CD14-positive monocyte (primary cell): ENCODE results near the gene CLCN2. TPM values are rescaled to one million over a fixed set of nuclear protein-coding genes. Genes with fewer than 3 reads are reported as not detected.

Experiments used
- DNase-seq, 3 donors: peaks; one replicate each; pipeline ENCODE4 v3.0.0-alpha.2; 2011 to 2022
- H2AFZ ChIP-seq: 2 replicates; pipeline ENCODE4 v1.6.0; 2012; ENCODE audit warnings: mild to moderate bottlenecking, low read depth, low read length, inconsistent platforms; ENCODE audit not compliant: insufficient read depth, poor library complexity, severe bottlenecking
- H3K27ac ChIP-seq, 2 donors: 1 replicate in 1 of 2; 2 replicates in 1 of 2; pipeline ENCODE4 v1.5.1; 2012 to 2013; ENCODE audit warnings: low read length in 2 of 2, control low read depth in 1 of 2, inconsistent platforms in 1 of 2, low read depth in 1 of 2, mild to moderate bottlenecking in 1 of 2
- H3K27me3 ChIP-seq, 2 donors: one replicate each; pipeline versions ENCODE4 v1.6.0 to v1.6.1; 2011 to 2013; ENCODE audit warnings: low read length in 2 of 2; ENCODE audit not compliant: control insufficient read depth in 2 of 2, insufficient read depth in 2 of 2
- H3K36me3 ChIP-seq, 2 donors: replicated peaks in 1 of 2; 1 replicate in 1 of 2; 2 replicates in 1 of 2; pipeline versions ENCODE4 v1.5.1 to v1.6.1; 2012 to 2013; ENCODE audit warnings: low read length in 2 of 2, control low read depth in 1 of 2, inconsistent platforms in 1 of 2, mild to moderate bottlenecking in 1 of 2; ENCODE audit not compliant: insufficient read depth in 2 of 2, control insufficient read depth in 1 of 2
- H3K4me1 ChIP-seq, 2 donors: 1 replicate in 1 of 2; 2 replicates in 1 of 2; pipeline versions ENCODE4 v1.5.1 to v1.6.1; 2012 to 2013; ENCODE audit warnings: low read length in 2 of 2, control low read depth in 1 of 2, inconsistent platforms in 1 of 2, mild to moderate bottlenecking in 1 of 2, moderate library complexity in 1 of 2; ENCODE audit not compliant: insufficient read depth in 2 of 2, control insufficient read depth in 1 of 2
- H3K4me2 ChIP-seq: replicated peaks from 2 replicates; pipeline ENCODE3; 2012; ENCODE audit warnings: low read length, moderate library complexity, mild to moderate bottlenecking; ENCODE audit not compliant: poor library complexity, severe bottlenecking; ENCODE audit errors: extremely low read depth
- H3K4me3 ChIP-seq, 3 experiments: fragments of 200-600 bp in 1 of 3; sonication (generic) in 1 of 3; replicated peaks in 1 of 3; 1 replicate in 2 of 3; 2 replicates in 1 of 3; pipeline ENCODE4 v1.5.1; 2011 to 2013; ENCODE audit warnings: low read length in 3 of 3, mild to moderate bottlenecking in 3 of 3, control low read depth in 2 of 3, low read depth in 2 of 3, inconsistent platforms in 1 of 3, moderate library complexity in 1 of 3
- H3K79me2 ChIP-seq: 2 replicates; pipeline ENCODE4 v1.6.0; 2012; ENCODE audit warnings: mild to moderate bottlenecking, control low read depth, inconsistent platforms, low read length, moderate library complexity; ENCODE audit not compliant: insufficient read depth
- H3K9ac ChIP-seq: 2 replicates; pipeline ENCODE4 v1.6.0; 2017; ENCODE audit warnings: low read length, mild to moderate bottlenecking; ENCODE audit not compliant: insufficient read depth, poor library complexity, severe bottlenecking
- H3K9me3 ChIP-seq, 2 donors: replicated peaks in 1 of 2; 1 replicate in 1 of 2; 2 replicates in 1 of 2; pipeline versions ENCODE4 v1.5.1 to v1.6.1; 2012 to 2013; ENCODE audit warnings: low read length in 2 of 2, control low read depth in 1 of 2; ENCODE audit not compliant: control insufficient read depth in 1 of 2, insufficient read depth in 1 of 2
- H4K20me1 ChIP-seq: 2 replicates; pipeline ENCODE4 v1.6.0; 2012; ENCODE audit warnings: mild to moderate bottlenecking, low read length, control low read depth, moderate library complexity; ENCODE audit not compliant: insufficient read depth
- H3K27ac Mint-ChIP-seq, 7 donors: one replicate each; pipeline ENCODE4 v1.8.0; 2020; ENCODE audit warnings: mild to moderate bottlenecking in 7 of 7, mixed read lengths in 7 of 7, moderate library complexity in 6 of 7, inconsistent platforms in 2 of 7
- H3K27me3 Mint-ChIP-seq, 3 donors: one replicate each; pipeline ENCODE4 v1.8.0; 2021 to 2022; ENCODE audit warnings: low read depth in 3 of 3, mild to moderate bottlenecking in 3 of 3, mixed read lengths in 3 of 3, moderate library complexity in 3 of 3, inconsistent platforms in 1 of 3
- H3K36me3 Mint-ChIP-seq, 2 donors: one replicate each; pipeline ENCODE4 v1.8.0; 2020; ENCODE audit warnings: mixed read lengths in 2 of 2, inconsistent platforms in 1 of 2, mild to moderate bottlenecking in 1 of 2
- H3K4me1 Mint-ChIP-seq: one replicate; pipeline ENCODE4 v1.8.0; 2020; ENCODE audit warnings: mild to moderate bottlenecking, mixed read lengths
- H3K4me3 Mint-ChIP-seq, 2 donors: one replicate each; pipeline ENCODE4 v1.8.0; 2020; ENCODE audit warnings: mild to moderate bottlenecking in 2 of 2, mixed read lengths in 2 of 2, moderate library complexity in 1 of 2
- H3K9me3 Mint-ChIP-seq, 7 donors: one replicate each; pipeline ENCODE4 v1.8.0; 2020 to 2022; ENCODE audit warnings: mixed read lengths in 7 of 7, mild to moderate bottlenecking in 6 of 7, moderate library complexity in 6 of 7, inconsistent platforms in 2 of 7
- WGBS: methylation state at CpG from one replicate; pipeline ENCODE4 v1.1.5; 2013; ENCODE audit warnings: missing lambda C conversion rate; ENCODE audit not compliant: insufficient coverage; 5-methylcytosine and 5-hydroxymethylcytosine counted together
- intact Hi-C, 2 donors: fragments of 100-400 bp; cut with micrococcal nuclease; formaldehyde crosslinking; loops; one replicate each; pipeline versions ENCODE4 v1.15.0 to v1.15.1; 2023
- polyA plus RNA-seq, 3 donors: library from polyadenylated mRNA; depleted of rRNA in 1 of 3; unstranded in 2 of 3; stranded (reverse) in 1 of 3; fragments of 300-500 nt in 2 of 3; fragments of >200 nt in 1 of 3; fragmentation: Illumina TruSeq in 2 of 3; gene quantifications; 1 replicate in 2 of 3; 2 replicates in 1 of 3; pipeline ENCODE4 v1.2.3, GENCODE V29; 2012 to 2021
- TF ChIP-seq, protein P1 (sequence below): fragments of 200-600 bp; IDR thresholded peaks from one replicate; pipeline ENCODE4 v1.8.0; 2022; ENCODE audit warnings: antibody characterized with exemption, mild to moderate bottlenecking

CLCN2 gene
- polyA plus RNA-seq, 3 donors = 0.16 to 2.7 TPM; not detected in 1

DNA sequence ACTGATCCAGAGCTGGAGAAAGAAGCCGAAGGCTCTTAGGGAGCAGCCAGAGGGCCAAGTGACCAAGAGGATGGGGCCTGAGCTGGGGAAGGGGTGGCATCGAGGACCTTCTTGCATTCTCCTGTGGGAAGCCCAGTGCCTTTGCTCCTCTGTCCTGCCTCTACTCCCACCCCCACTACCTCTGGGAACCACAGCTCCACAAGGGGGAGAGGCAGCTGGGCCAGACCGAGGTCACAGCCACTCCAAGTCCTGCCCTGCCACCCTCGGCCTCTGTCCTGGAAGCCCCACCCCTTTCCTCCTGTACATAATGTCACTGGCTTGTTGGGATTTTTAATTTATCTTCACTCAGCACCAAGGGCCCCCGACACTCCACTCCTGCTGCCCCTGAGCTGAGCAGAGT lies 28.0 kb upstream of the CLCN2 start:
- Histone ChIP-seq H3K27me3 (peaks cover 0 to 10% of the 10 kb centered on the region in 2 donors), H3K4me3 (no peak overlapping the region), H3K9ac (no peak overlapping the region), H3K36me3 (no peaks in the 10 kb centered on the region), H3K79me2 (no peaks in the 10 kb centered on the region), H2AFZ (no peak overlapping the region), H3K4me2 (no peak overlapping the region), H3K4me1 (no peaks in the 10 kb centered on the region), H3K9me3 (no peaks in the 10 kb centered on the region), H4K20me1 (no peaks in the 10 kb centered on the region), H3K27ac (no peak overlapping the region)
- no peak for DNase-seq
- H3K27ac Mint-ChIP-seq = no peak overlapping the region
- no CpG with 5 or more reads among the region's 5 CpGs for WGBS
- no peaks in the 10 kb centered on the region for H3K36me3 Mint-ChIP-seq
- peaks cover 2% of the 10 kb centered on the region for H3K4me1 Mint-ChIP-seq
- peaks cover 0 to 1% (median 0%) of the 10 kb centered on the region in 7 donors for H3K9me3 Mint-ChIP-seq
- no peak overlapping the region for H3K4me3 Mint-ChIP-seq
- TF ChIP-seq, protein P1, sequence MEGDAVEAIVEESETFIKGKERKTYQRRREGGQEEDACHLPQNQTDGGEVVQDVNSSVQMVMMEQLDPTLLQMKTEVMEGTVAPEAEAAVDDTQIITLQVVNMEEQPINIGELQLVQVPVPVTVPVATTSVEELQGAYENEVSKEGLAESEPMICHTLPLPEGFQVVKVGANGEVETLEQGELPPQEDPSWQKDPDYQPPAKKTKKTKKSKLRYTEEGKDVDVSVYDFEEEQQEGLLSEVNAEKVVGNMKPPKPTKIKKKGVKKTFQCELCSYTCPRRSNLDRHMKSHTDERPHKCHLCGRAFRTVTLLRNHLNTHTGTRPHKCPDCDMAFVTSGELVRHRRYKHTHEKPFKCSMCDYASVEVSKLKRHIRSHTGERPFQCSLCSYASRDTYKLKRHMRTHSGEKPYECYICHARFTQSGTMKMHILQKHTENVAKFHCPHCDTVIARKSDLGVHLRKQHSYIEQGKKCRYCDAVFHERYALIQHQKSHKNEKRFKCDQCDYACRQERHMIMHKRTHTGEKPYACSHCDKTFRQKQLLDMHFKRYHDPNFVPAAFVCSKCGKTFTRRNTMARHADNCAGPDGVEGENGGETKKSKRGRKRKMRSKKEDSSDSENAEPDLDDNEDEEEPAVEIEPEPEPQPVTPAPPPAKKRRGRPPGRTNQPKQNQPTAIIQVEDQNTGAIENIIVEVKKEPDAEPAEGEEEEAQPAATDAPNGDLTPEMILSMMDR = no peak
- intact Hi-C loops = no loop called here
- H3K27me3 Mint-ChIP-seq = peaks cover 15 to 32% (median 21%) of the 10 kb centered on the region in 3 donors

DNA sequence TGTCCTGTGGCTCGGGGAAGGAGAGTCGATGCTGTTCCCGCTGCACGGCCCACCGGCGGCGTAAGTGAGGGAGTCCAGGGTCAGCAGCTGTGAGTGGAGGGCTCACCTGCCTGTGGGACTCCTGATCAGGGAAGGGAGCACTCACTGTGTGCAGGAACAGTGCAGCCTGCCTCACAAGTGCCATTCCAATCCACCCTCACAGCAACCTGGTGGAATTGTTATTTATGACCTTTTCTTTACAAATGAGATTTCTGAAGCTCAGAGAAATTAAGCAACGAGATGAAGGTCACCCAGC lies 27.5 kb upstream of the CLCN2 start:
- Histone ChIP-seq H4K20me1 (no peaks in the 10 kb centered on the region), H3K4me2 (no peak overlapping the region), H3K9ac (no peak overlapping the region), H3K27me3 (peaks cover 0 to 10% of the 10 kb centered on the region in 2 donors), H3K27ac (no peak overlapping the region), H3K9me3 (no peaks in the 10 kb centered on the region), H3K4me1 (no peaks in the 10 kb centered on the region), H2AFZ (no peak overlapping the region), H3K36me3 (no peaks in the 10 kb centered on the region), H3K79me2 (no peaks in the 10 kb centered on the region), H3K4me3 (no peak overlapping the region)
- Mint-ChIP-seq H3K36me3 (no peaks in the 10 kb centered on the region), H3K4me3 (no peak overlapping the region), H3K9me3 (peaks cover 0 to 2% (median 0%) of the 10 kb centered on the region in 7 donors), H3K27ac (no peak overlapping the region), H3K4me1 (peaks cover 5% of the 10 kb centered on the region), H3K27me3 (peaks cover 18 to 32% (median 21%) of the 10 kb centered on the region in 3 donors)
- intact Hi-C loops = no loop called here
- 92% methylated on average over 8 of the region's 8 CpGs for WGBS
- no peak for DNase-seq
- TF ChIP-seq, protein P1 = no peak
